Stimulated activated naive CD8-positive, alpha-beta T cell treated with anti-CD3 and anti-CD28 coated beads, Interleukin-15, Interleukin-2, amounts not matched to agents 100 U/mL and 50 U/mL, for 24 hours (primary cell): ENCODE results near the gene TGFA.

Source experiments
- ATAC-seq: fragments of 150-1000 bp; cut with Tn5 transposase; one replicate; pipeline ENCODE4 v1.10.0; 2021
- DNase-seq: peaks from one replicate; pipeline ENCODE4 v3.0.0; 2021

TGFA gene

GRCh38 chr2:70417011-70417410 lies 136.6 kb downstream of the TGFA start:
- DNase-seq, result no peak
- no peak for ATAC-seq

- no peak for DNase-seq
- ATAC-seq, result no peak
Observed at GRCh38 chr2:70412294-70413070, 141.1 kb downstream of the TGFA start.

- DNase-seq (no peak), ATAC-seq (no peak)
Observed at GRCh38 chr2:70411483-70412125, 142.0 kb downstream of the TGFA start.

GRCh38 chr2:70403267-70404053 lies 150.2 kb downstream of the TGFA start:
- ATAC-seq, result no peak
- no peak for DNase-seq

GRCh38 chr2:70400539-70400938 lies 153.1 kb downstream of the TGFA start:
- DNase-seq (no peak), ATAC-seq (no peak)

GRCh38 chr2:70399046-70399445 lies 154.6 kb downstream of the TGFA start:
- ATAC-seq (no peak), DNase-seq (no peak)
